Measurements from ENCODE around the gene LARGE2.

DNA sequence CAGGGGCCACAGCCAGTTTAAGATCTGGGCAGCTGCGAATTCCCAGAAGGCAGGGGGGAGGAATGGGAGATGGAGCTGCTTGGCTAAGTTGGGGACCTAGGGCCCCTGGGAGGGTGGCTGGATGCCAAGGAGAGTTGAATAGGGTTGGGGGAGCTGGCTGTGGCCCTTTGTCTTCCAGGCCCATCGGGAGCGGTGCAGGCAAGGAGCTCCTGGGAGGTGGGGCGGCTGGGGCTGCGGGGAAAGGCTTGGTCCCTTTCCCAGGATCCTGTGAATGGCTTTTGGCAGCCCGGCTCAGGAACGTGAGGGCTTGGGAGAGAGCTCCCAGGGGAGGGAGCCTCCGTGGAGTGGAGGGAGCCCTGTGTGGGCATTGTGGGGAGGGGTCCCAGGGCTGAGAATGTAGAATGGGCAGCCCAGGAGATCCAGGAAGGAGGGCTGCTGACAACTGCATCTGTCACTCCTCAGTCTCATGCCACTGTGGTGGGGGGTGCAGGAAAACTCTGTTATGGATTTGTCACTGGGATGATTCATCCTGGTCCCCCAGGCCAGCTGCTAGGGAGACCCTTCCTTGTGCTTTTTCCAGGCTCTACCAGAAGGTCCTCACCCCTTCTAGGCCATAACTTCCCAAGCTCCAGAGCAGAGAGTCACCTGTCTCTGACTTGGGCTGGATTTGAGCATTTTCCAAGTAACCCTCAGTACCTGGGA is 21.4 kb upstream of the LARGE2 start:
- TF ChIP-seq CTCF (IDR thresholded peaks at IDR 0.05 in 4 of 5, conservative IDR thresholded peaks at IDR 0.05 in 1 of 5) (no peak), POLR2A (IDR thresholded peaks at IDR 0.05) (no peak)

Data from gastrocnemius medialis (tissue), 4 donors.